Measurements from ENCODE around the gene KLHL9.
A peak's percentile ranks its signal among the peaks of the same experiment; 100 is the strongest.
"Not testable (repeated sequence)": the region's sequence is repeated elsewhere in the genome, so short reads cannot be mapped to it uniquely, and the experiment has no call there.

KLHL9 gene, protein sequence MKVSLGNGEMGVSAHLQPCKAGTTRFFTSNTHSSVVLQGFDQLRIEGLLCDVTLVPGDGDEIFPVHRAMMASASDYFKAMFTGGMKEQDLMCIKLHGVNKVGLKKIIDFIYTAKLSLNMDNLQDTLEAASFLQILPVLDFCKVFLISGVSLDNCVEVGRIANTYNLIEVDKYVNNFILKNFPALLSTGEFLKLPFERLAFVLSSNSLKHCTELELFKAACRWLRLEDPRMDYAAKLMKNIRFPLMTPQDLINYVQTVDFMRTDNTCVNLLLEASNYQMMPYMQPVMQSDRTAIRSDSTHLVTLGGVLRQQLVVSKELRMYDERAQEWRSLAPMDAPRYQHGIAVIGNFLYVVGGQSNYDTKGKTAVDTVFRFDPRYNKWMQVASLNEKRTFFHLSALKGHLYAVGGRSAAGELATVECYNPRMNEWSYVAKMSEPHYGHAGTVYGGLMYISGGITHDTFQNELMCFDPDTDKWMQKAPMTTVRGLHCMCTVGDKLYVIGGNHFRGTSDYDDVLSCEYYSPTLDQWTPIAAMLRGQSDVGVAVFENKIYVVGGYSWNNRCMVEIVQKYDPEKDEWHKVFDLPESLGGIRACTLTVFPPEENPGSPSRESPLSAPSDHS

DNA sequence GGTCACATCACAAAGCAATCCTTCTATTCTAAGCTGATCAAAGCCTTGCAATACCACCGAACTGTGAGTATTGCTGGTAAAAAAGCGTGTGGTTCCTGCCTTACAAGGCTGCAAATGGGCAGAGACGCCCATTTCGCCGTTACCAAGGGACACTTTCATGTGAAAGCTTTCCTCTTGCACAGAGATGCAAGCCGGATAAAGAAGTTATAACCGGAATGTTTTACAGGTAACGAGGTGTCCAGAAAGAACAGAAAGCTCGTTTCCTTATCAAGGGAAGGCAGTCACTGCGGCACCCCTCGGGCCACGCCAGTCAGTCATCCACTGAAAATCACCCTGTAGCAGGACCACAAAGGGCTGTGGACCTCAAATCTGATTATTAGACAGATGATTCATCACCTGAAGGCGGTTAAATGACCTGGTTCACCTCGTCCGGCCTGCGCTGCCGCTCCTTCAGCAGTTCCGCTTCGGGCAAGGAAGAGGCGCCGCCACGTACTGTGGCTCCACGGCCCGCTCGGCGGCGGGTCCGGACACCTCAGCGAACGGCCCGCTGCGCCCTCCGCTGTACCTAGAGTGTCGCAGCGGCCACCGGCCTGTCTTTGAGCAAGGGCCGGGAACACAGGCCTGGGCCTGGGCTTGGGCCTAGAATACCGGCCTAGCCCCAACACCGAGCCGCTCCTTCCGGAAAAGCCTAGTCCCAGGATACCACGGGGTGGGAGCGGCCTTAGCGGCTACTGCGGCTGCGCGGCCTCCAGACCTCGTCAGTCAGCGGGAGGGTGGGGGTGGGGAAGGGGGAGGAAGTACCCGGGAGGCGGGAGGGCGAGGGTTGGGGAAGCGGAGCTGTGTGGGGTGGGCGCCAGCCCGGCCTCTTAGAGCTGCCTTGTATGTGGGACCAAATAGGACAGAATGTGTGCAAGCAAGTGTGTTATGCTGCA is at the start of gene KLHL9:
TSS of gene KLHL9 (minus strand) at position 704 of the 932 bp plus-strand sequence. CDS start at position 159, 545 bp downstream.
- H3K4me3 ChIP-seq (ENCODE audit: low read depth, low read length) = peak within 1 kb of the TSS; percentile 95

DNA sequence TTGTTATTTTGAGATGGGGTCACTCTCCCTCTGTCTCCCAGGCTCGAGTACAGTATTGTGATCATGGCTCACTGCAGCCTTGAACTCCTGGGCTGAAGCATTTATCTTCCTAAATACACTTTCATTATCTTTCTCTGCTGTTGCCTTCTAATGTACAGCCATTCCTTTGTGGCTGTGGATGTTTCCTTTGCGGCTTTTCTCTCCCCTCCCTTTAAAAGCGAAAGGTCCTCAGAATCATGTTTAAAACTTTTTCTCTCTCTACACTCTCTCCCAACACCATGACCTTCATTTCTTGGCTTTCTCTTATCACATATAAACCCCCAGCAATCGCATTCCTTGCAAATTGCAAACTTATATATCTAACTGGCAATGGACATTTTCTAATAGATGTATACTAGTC is 48.4 kb upstream of the KLHL9 start:
- no peak overlapping the region for H3K4me3 ChIP-seq (ENCODE audit: low read depth, low read length)

DNA sequence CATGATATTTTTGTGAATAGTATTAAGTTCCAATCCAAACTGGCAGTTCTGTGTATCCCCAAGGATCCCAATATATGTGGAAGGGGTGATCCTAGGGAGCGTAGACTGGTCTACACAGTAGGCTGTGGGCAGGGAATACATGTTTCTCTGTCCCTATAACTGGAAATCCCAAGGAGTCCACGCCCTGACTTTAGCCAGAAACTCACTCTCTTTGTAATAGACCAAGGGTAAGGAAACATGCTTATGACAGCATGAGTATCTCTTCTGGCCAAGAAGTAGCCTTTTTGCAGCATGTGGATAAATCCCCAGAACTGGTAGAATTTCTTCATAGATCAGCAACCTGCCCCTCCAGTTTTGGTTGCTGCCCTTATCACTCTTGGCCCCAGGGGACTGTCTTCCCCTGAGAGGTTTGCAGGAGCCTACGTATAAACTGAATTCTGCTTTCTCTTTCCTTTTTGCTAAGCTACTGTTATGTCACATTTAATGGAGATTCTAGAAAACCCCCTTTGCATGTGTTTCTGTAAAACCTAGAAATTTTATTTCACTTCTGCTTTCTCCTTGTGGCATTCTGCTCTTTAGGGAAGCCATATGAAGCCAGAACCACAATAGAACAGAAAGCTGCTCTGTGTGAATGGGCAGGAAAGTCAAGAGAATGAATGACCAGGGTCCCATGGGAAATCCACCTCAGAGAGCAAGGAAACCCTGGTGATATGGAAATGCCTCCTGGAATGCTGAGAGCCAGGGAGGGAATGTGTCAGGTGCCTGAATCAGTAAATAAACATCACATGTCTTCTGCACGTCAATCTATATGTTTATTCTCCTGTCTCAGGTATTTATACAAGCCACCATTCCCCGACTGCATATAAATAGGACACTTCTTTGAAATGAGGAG is 46.5 kb upstream of the KLHL9 start:
- H3K4me3 ChIP-seq (ENCODE audit: low read depth, low read length) = no peak overlapping the region

DNA sequence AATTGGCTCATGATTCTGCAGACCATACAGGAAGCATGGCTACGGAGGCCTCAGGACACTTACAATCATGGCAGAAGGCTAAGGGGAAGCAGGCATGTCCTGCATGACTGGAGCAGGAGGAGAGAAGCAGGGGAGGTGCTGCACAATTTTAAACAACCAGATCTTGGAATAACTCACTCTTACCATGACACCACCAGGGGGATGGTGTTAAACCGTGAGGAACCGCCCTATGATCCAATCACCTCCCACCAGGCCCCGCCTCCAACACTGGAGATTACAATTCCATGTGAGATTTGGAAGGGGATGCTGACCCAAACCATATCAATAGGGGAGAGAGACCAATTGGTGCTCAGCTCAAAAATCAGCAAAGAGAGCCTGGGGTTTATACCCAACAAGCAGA is 36.3 kb upstream of the KLHL9 start:
- not testable (repeated sequence) for H3K4me3 ChIP-seq (ENCODE audit: low read depth, low read length)

DNA sequence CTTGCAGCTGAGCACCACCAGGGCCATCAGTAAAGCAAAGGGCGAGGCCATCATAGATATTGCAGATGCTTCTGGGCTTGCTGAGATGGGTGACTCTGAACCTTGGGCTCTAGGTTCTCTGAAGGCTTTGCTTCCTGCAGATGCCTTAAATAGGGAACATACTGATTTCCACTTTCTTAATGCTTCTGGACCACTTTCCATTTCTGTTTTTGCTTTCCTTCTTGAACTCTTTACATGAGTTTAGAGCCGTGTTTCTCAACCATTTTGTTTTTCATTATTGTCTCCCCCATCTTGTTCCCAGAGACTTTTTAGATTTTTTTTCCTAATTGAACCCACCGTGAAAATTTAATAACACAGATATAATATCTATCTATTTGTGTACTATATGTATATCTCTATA is 32.8 kb upstream of the KLHL9 start, which contains the start of gene IFNA13:
TSS of gene IFNA13 (minus strand) at position 101 of the 400 bp plus-strand sequence. CDS start at position 54, 47 bp downstream.
- H3K4me3 ChIP-seq (ENCODE audit: low read depth, low read length) = no peak within 1 kb of the TSS

DNA sequence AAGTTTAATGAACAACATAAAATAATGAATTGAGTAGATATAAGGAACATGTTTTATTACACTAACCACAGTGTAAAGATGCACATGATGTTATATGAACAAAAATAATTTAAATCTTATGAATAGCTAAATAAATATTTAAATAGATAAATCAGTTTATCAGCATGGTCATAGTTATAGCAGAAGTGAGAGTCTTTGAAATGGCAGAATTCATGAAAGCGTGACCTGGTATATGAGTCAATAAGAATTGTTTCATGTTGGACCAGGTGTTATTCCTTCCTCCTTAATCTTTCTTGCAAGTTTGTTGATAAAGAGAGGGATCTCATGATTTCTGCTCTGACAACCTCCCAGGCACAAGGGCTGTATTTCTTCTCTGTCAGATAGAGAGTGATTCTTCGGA is 32.0 kb upstream of the KLHL9 start:
- H3K4me3 ChIP-seq (ENCODE audit: low read depth, low read length) = not testable (repeated sequence)

DNA sequence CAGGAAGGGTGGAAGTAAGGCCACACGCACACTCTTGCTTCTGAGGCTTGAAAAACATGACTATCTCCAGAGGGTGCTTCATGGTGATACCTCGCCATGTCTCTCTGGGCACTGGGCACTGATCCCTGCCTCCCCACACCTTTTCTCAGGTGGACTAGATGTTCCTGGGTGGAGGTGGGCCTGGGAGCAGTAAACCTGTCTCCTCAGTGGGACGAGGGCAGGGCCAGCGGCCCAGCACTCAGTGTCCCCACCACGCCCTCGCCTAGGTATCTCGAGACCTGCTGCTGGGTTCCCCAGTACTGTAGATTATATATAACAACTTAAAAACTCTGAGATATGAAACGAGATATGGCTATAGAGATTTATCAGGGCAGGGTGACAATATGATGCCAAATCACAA is 27.1 kb upstream of the KLHL9 start:
- no peak overlapping the region for H3K4me3 ChIP-seq (ENCODE audit: low read depth, low read length)

DNA sequence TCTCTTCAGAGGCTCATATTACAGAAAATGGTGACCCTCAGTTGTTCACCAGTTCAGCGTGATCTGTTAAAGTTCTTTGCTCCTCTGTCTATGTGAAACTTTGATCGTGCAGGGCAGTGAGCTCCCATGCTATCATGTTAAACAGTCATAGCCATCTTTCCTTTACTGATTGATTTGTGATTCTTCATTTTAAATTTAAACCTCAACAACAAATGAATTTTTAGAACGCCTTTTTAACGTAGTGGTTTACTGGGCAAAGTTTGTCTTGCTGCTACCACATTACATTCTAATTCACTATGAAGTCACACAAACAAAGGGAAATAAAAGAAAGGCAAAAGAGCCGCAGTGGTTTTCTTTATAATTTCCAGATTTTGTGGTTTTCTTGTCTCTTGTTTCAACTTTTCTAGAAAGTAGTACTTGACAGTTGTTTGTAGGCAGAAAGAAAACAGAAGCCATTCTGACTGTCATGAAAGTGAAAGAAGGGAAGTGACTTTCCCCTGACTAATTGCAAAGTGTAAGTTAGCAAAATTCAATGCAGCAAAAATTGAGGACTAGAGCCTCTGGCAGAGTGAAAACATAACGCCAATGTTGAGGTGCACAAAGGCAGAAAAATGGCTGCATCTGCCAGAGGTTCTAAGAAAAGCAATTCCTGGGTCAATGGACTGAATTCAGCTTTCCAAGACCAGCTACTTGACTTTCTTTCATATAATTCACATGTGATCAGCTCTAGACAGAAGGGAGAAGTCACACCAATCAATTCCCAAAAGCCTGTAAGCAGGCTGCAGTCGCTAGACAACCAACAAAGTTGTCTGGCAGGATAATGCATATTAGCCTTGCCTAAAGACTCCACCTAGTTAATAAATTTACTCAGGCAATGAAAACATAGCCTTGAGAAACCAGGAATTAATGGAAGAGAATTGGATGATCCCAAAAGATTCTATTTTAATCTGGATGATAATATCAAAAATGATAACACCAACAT is 22.6 kb upstream of the KLHL9 start:
- H3K4me3 ChIP-seq (ENCODE audit: low read depth, low read length) = no peak overlapping the region

DNA sequence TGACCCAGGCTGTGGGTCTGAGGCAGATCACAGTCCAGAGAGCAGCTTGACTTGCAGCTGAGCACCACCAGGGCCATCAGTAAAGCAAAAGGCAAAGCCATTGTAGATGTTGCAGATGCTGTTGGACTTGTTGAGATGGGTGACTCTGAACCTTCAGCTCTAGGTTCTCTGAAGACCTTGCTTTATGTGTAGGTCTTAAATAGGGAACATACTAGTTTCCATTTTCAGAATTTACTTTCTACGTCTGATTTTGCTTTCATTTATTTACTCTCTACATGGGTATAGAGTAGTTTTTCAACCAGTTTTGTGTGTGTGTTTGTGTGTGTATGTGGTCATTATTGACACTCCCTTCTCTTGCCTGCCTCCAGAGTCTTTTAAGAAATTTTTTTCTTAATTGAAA is 15.6 kb upstream of the KLHL9 start, which contains the start of gene IFNA6:
TSS of gene IFNA6 (minus strand) at position 101 of the 400 bp plus-strand sequence. CDS start at position 101, 0 bp downstream.
- H3K4me3 ChIP-seq (ENCODE audit: low read depth, low read length) = no peak within 1 kb of the TSS

DNA sequence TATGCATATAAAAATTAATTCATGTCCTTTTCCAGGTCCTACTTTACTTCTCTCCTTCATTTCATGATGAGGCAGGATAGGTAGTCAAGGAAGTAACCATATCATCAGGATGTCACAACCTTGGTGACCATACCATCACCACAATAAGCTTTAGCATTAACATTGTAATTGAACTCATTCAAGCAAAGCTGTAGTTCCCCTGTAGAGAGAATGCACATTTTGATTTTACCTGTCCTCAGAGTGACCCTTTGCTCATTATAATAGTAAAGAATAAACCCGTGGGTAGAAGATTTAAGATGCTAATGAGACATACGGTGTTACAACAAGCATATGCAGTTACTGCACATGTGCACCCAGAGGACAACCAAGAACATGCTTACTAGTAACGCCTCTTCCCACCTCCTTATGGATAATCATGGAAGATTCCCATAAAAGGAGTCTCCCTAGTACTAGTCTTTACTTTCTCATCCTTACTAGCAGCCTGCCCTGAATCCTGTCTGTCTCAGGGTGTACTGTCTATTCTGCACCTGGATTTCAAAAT is 13.3 kb upstream of the KLHL9 start:
- H3K4me3 ChIP-seq (ENCODE audit: low read depth, low read length) = no peak overlapping the region

DNA sequence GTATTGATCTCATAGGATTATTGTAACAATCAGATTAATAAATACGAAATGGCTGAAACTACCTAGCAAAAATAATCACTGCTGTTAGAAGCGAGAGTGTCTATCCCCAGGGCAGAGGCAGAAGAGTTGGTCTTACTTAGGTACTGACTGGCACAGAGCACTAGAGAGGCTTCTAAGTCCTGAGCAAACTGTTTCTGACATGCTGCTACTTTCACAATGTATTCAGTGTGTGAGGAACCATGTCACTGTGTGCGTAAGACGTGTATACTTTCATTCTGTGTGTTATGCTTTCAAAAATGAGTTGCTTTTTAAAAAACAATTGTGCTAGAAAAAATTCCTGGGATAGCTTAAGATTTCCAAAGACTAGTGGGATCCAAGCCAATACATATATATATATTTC is 5.5 kb upstream of the KLHL9 start:
- no peak overlapping the region for H3K4me3 ChIP-seq (ENCODE audit: low read depth, low read length)

DNA sequence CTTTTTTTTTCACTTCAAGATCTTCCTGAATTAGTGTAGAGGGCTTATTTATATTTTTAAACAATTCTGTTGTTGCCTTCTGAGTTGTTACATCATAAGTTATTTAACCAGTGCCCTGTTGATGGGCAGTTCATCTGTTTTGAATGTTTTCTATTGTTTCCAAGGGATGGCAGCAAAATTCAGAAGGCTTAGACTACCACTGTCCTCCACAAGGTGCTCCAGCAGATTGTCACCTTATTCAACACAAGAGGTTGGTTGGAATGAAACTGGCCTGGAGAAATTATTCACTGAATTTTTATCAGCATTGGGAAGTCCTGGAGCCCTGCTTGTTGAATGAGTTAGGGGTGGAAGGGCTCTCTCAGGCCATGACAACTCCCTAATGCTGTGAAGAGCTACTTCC is 1.3 kb upstream of the KLHL9 start:
- H3K4me3 ChIP-seq (ENCODE audit: low read depth, low read length) = no peak overlapping the region

DNA sequence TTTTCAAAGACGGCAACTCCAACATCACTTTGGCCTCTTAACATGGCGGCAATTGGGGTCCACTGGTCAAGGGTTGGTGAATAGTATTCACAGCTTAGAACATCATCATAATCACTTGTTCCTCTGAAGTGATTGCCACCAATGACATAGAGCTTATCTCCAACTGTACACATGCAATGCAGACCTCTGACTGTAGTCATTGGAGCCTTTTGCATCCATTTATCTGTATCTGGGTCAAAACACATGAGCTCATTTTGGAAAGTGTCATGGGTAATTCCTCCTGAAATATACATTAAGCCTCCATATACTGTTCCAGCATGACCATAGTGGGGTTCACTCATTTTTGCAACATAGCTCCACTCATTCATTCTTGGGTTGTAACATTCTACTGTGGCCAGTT is 2.0 kb downstream of the KLHL9 start:
- no peak overlapping the region for H3K4me3 ChIP-seq (ENCODE audit: low read depth, low read length)

DNA sequence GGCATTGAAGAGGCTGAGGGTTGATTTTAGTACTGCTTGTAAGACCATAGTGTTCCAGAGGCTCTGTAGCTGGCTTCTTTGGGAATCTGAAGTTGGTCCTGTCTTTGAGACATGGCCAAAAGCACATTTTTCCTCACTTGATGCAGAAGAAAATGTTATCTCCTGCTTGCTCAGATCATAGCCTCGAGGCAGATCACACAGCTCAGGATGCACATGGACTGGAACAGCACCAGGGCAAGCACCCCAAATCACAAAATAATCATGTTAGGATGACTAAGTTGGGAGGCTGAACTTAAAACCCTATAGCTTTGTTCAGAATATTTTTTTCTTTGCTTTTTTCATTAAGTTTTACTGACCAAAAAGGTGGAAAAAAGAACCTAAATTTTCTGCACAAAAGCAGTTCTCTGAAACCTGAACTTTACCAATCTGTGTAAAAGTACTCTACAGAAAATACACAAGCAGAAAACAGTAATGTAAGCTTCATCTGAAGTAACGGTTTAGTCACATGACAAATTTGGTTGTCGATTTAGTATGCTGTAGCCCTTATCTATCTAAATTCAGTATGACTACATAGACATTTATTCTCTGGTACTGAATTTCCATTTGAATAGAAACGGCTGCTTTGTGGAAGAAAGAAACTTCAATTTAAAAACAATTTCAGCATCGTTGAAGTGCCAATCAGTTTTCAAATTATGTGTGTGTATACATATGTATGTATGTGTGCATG is 3.4 kb downstream of the KLHL9 start:
- no peak overlapping the region for H3K4me3 ChIP-seq (ENCODE audit: low read depth, low read length)

DNA sequence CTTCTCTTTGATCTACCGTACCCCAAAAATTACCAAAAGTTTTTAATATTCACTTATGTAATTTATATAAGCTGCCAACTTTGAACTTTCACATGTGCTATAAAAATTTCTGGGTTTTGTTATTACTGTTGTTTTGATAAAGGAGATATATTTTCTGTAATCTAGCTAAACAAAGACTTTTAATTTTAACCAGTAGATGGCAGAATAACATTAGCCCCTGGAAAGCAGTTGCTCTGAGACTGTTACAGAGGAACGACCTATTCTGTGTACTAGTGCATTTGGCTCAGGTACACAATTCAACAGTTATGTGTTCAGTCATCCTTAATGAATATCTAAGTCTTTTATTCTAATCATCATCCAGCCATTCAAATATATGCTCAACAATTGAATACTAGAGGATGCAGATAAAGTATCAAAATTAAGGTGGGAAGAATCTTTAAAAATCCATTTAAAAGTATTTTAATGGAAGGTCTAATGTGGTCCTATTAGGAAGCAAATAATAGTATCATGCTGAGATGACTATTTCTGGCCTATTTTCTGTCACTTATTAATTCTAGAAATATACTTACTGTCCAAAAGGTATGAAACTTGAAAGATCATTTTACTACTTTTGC is 8.6 kb downstream of the KLHL9 start:
- no peak overlapping the region for H3K4me3 ChIP-seq (ENCODE audit: low read depth, low read length)

DNA sequence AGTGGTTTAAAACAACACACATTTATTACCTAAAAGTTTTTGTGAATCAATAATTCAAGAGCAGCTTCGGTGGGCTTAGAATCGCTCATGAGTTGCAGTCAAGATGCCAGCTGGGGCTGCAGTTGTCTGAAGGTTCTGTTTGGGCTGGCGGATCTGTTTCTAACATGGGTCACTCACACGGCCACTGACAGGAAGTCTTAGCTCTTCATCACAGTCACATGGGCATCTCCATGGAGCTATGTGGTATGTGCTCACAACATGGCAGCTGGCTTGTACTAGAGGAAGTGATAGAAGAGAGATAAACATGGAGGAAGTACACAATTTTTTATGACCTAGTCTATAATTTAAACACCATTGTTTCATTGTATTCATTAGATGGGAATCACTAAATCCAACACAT is 11.2 kb downstream of the KLHL9 start:
- H3K4me3 ChIP-seq (ENCODE audit: low read depth, low read length) = no peak overlapping the region

DNA sequence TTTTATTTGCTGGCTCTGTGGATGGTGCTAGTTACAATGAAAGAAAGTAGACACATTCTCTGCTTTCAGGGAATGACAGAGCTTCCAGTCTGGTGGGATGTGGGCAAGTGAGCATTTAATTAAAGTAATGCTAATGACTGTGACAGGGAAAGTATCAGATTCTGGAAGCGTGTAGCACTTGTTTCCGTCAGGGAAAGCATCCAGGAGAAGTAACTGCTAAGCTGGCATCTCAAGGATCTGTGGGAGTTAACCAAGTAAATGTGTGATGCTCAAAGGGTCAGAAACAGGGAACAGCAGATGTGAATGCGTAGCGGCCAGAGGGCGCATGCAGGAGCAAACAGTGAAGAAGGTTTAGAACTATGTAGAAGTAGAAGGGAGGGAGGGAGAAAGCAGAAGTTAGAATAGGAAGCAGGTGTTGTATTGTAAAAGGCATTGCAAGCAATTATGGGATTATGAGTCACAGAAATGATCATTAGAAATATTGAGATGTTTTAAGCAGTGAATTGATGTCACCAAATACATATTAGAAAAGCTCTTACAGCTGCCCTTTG is 12.2 kb downstream of the KLHL9 start:
- H3K4me3 ChIP-seq (ENCODE audit: low read depth, low read length) = no peak overlapping the region

All from iPS-11a (cell line).